ENCODE results near the gene APOL3.

- TF ChIP-seq CTCF (IDR thresholded peaks at IDR 0.05; ENCODE audit: poor library complexity) (no peak), EZH2 (IDR thresholded peaks at IDR 0.05; ENCODE audit: borderline replicate concordance) (no peak), EZH2phosphoT487 (IDR thresholded peaks at IDR 0.05; ENCODE audit: low read depth, severe bottlenecking, unreplicated experiment) (no peak)
Observed at GRCh38 chr22:36152088-36152487, 8.5 kb downstream of the APOL3 start.

Data from hepatocyte (in vitro differentiated cells).